Measurements from ENCODE around the gene RAMP3. TPM values are rescaled to one million over a fixed set of nuclear protein-coding genes. Genes with fewer than 3 reads are reported as not detected.
A peak's percentile ranks its signal among the peaks of the same experiment; 100 is the strongest.

The RAMP3 gene
- total RNA-seq, 4 donors from 2014 or later: 31.9 to 66.5 (median 46.1) TPM

- Histone ChIP-seq H3K4me1 (peaks cover 0 to 12% (median 5%) of the 10 kb centered on the region in 3 donors), H3K4me3 (no peak overlapping the region), H3K27ac (no peak overlapping the region), H3K9me3 (no peaks in the 10 kb centered on the region), H3K27me3 (peaks cover 54% of the 10 kb centered on the region), H3K36me3 (no peaks in the 10 kb centered on the region)
- TF ChIP-seq EP300 (IDR thresholded peaks at IDR 0.05): no peak
- no peak for TF ChIP-seq CTCF (IDR thresholded peaks at IDR 0.05)
- no peak for TF ChIP-seq POLR2AphosphoS5 (IDR thresholded peaks at IDR 0.05)
- no peak for TF ChIP-seq POLR2A (IDR thresholded peaks at IDR 0.05)
- no peak for ATAC-seq
- 82 to 93% methylated on average over 3 to 6 of the region's 9 CpGs for WGBS, 2 donors (ENCODE audit: low coverage in 1 of 2)
Measured at GRCh38 chr7:45155357-45155900, 2.2 kb upstream of the RAMP3 start.

- WGBS, 2 donors (ENCODE audit: low coverage in 1 of 2): no CpG with 5 or more reads among the region's 4 CpGs
- H3K36me3 ChIP-seq: no peaks in the 10 kb centered on the region
Measured at GRCh38 chr7:45155941-45156340, 1.6 kb upstream of the RAMP3 start.

GRCh38 chr7:45156516-45157272, 897 bp upstream of the RAMP3 start:
- Histone ChIP-seq H3K36me3 (no peaks in the 10 kb centered on the region), H3K27me3 (peaks cover 49% of the 10 kb centered on the region), H3K27ac (peak overlapping the region in 1 of 4 donors; percentile 59), H3K9me3 (no peaks in the 10 kb centered on the region), H3K4me1 (peaks cover 0 to 12% (median 5%) of the 10 kb centered on the region in 3 donors), H3K4me3 (peak overlapping the region in 1 of 2 donors; percentile 53)
- 86 to 95% methylated on average over 3 of the region's 8 CpGs for WGBS, 2 donors (ENCODE audit: low coverage in 1 of 2)
- ATAC-seq: no peak
- TF ChIP-seq CTCF (IDR thresholded peaks at IDR 0.05) (no peak), EP300 (IDR thresholded peaks at IDR 0.05) (no peak), POLR2AphosphoS5 (IDR thresholded peaks at IDR 0.05) (no peak), POLR2A (IDR thresholded peaks at IDR 0.05) (no peak)

More at GRCh38 chr7:45155941-45156340, 1.6 kb upstream of the RAMP3 start:
- no peak for TF ChIP-seq EP300 (IDR thresholded peaks at IDR 0.05)
- no peak for TF ChIP-seq POLR2A (IDR thresholded peaks at IDR 0.05)
- TF ChIP-seq CTCF (IDR thresholded peaks at IDR 0.05): no peak
- TF ChIP-seq POLR2AphosphoS5 (IDR thresholded peaks at IDR 0.05): no peak
- Histone ChIP-seq H3K4me3 (no peak overlapping the region), H3K9me3 (no peaks in the 10 kb centered on the region), H3K4me1 (peaks cover 0 to 12% (median 5%) of the 10 kb centered on the region in 3 donors), H3K27me3 (peaks cover 54% of the 10 kb centered on the region), H3K27ac (no peak overlapping the region)
- no peak for ATAC-seq

GRCh38 chr7:45157286-45157652, 322 bp upstream of the RAMP3 start:
- peak overlapping the region; percentile 6 to 53 for H3K4me3 ChIP-seq
- TF ChIP-seq EP300 (IDR thresholded peaks at IDR 0.05) (no peak), CTCF (IDR thresholded peaks at IDR 0.05) (no peak), POLR2A (IDR thresholded peaks at IDR 0.05) (no peak), POLR2AphosphoS5 (IDR thresholded peaks at IDR 0.05) (no peak)
- ATAC-seq: no peak
- peaks cover 49% of the 10 kb centered on the region for H3K27me3 ChIP-seq
- no peaks in the 10 kb centered on the region for H3K36me3 ChIP-seq
- H3K27ac ChIP-seq: peak overlapping the region in 3 of 4 donors; percentile 51 to 60 (median 59)
- 18% methylated on average over 3 of the region's 14 CpGs; no CpG with 5 or more reads in 1 of the 2 donors for WGBS, 2 donors (ENCODE audit: low coverage in 1 of 2)
- peaks cover 0 to 12% (median 5%) of the 10 kb centered on the region in 3 donors for H3K4me1 ChIP-seq
- H3K9me3 ChIP-seq: no peaks in the 10 kb centered on the region

All from gastroesophageal sphincter (tissue), 4 donors.